ENCODE measurements around the gene CPAMD8.
"Not testable (repeated sequence)": the region's sequence is repeated elsewhere in the genome, so short reads cannot be mapped to it uniquely, and the experiment has no call there.

The CPAMD8 gene

GRCh38 chr19:17023805-17024204, 2.8 kb downstream of the CPAMD8 start:
- no peak for DNase-seq (ENCODE audit: low read depth)
- TF ChIP-seq, protein P1, sequence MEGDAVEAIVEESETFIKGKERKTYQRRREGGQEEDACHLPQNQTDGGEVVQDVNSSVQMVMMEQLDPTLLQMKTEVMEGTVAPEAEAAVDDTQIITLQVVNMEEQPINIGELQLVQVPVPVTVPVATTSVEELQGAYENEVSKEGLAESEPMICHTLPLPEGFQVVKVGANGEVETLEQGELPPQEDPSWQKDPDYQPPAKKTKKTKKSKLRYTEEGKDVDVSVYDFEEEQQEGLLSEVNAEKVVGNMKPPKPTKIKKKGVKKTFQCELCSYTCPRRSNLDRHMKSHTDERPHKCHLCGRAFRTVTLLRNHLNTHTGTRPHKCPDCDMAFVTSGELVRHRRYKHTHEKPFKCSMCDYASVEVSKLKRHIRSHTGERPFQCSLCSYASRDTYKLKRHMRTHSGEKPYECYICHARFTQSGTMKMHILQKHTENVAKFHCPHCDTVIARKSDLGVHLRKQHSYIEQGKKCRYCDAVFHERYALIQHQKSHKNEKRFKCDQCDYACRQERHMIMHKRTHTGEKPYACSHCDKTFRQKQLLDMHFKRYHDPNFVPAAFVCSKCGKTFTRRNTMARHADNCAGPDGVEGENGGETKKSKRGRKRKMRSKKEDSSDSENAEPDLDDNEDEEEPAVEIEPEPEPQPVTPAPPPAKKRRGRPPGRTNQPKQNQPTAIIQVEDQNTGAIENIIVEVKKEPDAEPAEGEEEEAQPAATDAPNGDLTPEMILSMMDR (IDR thresholded peaks at IDR 0.05; ENCODE audit: control insufficient read depth, insufficient read depth, low read depth, low read length, missing control alignments) = no peak
- no peak overlapping the region for H3K4me3 ChIP-seq (ENCODE audit: control insufficient read depth, low read depth, low read length)

- no peak for DNase-seq (ENCODE audit: low read depth)
- H3K4me3 ChIP-seq (ENCODE audit: control insufficient read depth, low read depth, low read length) = no peak overlapping the region
- TF ChIP-seq, protein P1 (IDR thresholded peaks at IDR 0.05; ENCODE audit: control insufficient read depth, insufficient read depth, low read depth, low read length, missing control alignments) = no peak
Observed at GRCh38 chr19:17022738-17023137, 3.9 kb downstream of the CPAMD8 start.

- TF ChIP-seq, protein P1 (IDR thresholded peaks at IDR 0.05; ENCODE audit: control insufficient read depth, insufficient read depth, low read depth, low read length, missing control alignments) = no peak
- no peak overlapping the region for H3K4me3 ChIP-seq (ENCODE audit: control insufficient read depth, low read depth, low read length)
- DNase-seq (ENCODE audit: low read depth) = no peak
Observed at GRCh38 chr19:17021793-17022590, 4.6 kb downstream of the CPAMD8 start.

GRCh38 chr19:17021328-17021727, 5.3 kb downstream of the CPAMD8 start:
- no peak overlapping the region for H3K4me3 ChIP-seq (ENCODE audit: control insufficient read depth, low read depth, low read length)
- TF ChIP-seq, protein P1 (IDR thresholded peaks at IDR 0.05; ENCODE audit: control insufficient read depth, insufficient read depth, low read depth, low read length, missing control alignments) = no peak
- no peak for DNase-seq (ENCODE audit: low read depth)

DNA sequence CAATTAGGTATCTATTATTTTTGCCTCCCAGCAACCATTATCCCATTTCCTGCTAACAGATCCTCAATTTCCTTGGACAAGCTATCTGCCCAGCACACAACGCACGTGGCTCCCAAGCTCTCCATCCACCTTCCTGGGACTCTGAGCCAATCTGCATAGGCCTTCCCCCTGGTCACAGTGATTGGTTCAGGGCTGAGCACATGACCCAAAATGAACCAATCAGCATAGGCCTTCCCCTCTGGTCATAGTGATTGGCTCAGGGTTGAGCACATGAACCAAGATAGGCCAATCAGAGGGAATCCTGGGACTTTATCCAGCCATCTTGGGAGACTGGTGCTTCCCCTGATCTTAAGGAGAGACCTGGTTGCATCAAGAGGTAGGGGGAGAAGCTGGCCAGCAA, 5.8 kb downstream of the CPAMD8 start:
- no peak for DNase-seq (ENCODE audit: low read depth)
- no peak overlapping the region for H3K4me3 ChIP-seq (ENCODE audit: control insufficient read depth, low read depth, low read length)
- TF ChIP-seq, protein P1 (IDR thresholded peaks at IDR 0.05; ENCODE audit: control insufficient read depth, insufficient read depth, low read depth, low read length, missing control alignments) = no peak

- DNase-seq (ENCODE audit: low read depth) = no peak
- TF ChIP-seq, protein P1 (IDR thresholded peaks at IDR 0.05; ENCODE audit: control insufficient read depth, insufficient read depth, low read depth, low read length, missing control alignments) = no peak
Observed at GRCh38 chr19:17020385-17020784, 6.2 kb downstream of the CPAMD8 start.

GRCh38 chr19:17014212-17014861, 12.3 kb downstream of the CPAMD8 start:
- DNase-seq (ENCODE audit: low read depth); H3K4me3 ChIP-seq (ENCODE audit: control insufficient read depth, low read depth, low read length): not testable (repeated sequence)

More at GRCh38 chr19:17020385-17020784, 6.2 kb downstream of the CPAMD8 start:
- H3K4me3 ChIP-seq (ENCODE audit: control insufficient read depth, low read depth, low read length) = no peak overlapping the region

All from AG09309 (cell line).